Endothelial cell of umbilical vein (primary cell): ENCODE data around the gene THEMIS.

ENCODE experiments used
- EZH2 ChIP-seq: IDR thresholded peaks from 2 replicates; pipeline ENCODE4 v1.6.1; 2012; ENCODE audit warnings: borderline replicate concordance, low read depth, mild to moderate bottlenecking, moderate library complexity, low read length, inconsistent platforms; ENCODE audit not compliant: severe bottlenecking
- POLR2A ChIP-seq: IDR thresholded peaks from 2 replicates; pipeline ENCODE4 v1.6.1; 2012; ENCODE audit warnings: low read depth, mild to moderate bottlenecking, control low read depth, low read length
- POLR2AphosphoS5 ChIP-seq: IDR thresholded peaks from 2 replicates; pipeline ENCODE4 v1.6.1; 2012; ENCODE audit warnings: low read depth, mild to moderate bottlenecking, control low read depth, low read length, moderate library complexity; ENCODE audit not compliant: insufficient read depth
- TF ChIP-seq, protein P1 (sequence below), 2 donors: IDR thresholded peaks; 1 replicate in 1 of 2; 2 replicates in 1 of 2; pipeline ENCODE4 v1.5.1; 2011; ENCODE audit warnings: low read length in 2 of 2, mild to moderate bottlenecking in 2 of 2, moderate library complexity in 2 of 2, control low read depth in 1 of 2, inconsistent platforms in 1 of 2, low read depth in 1 of 2; ENCODE audit not compliant: insufficient read depth in 1 of 2; ENCODE audit errors: extremely low read depth in 1 of 2
- TF ChIP-seq, protein P2 (sequence below): IDR thresholded peaks from 2 replicates; pipeline ENCODE4 v1.6.1; 2011; ENCODE audit not compliant: insufficient read depth, insufficient read length

DNA sequence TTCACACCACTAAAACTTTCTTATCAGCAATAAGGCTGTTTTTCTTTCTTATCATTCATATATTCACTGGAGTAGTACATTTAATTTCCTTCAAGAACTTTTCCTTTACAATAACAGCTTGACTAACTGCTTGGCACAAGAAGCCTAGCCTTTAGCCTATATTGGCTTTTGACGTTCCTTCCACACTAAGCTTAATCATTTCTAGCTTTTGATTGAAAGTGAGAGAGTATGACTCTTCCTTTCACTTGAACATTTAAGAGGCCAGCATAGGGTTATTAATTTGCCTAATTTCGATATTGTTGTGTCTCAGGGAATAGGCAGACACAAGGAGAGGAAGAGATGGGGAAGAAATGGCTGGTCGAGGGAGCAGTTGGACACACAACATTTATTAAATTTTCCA lies 23.6 kb downstream of the THEMIS start:
- TF ChIP-seq, protein P1, sequence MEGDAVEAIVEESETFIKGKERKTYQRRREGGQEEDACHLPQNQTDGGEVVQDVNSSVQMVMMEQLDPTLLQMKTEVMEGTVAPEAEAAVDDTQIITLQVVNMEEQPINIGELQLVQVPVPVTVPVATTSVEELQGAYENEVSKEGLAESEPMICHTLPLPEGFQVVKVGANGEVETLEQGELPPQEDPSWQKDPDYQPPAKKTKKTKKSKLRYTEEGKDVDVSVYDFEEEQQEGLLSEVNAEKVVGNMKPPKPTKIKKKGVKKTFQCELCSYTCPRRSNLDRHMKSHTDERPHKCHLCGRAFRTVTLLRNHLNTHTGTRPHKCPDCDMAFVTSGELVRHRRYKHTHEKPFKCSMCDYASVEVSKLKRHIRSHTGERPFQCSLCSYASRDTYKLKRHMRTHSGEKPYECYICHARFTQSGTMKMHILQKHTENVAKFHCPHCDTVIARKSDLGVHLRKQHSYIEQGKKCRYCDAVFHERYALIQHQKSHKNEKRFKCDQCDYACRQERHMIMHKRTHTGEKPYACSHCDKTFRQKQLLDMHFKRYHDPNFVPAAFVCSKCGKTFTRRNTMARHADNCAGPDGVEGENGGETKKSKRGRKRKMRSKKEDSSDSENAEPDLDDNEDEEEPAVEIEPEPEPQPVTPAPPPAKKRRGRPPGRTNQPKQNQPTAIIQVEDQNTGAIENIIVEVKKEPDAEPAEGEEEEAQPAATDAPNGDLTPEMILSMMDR (IDR thresholded peaks at IDR 0.05; ENCODE audit: extremely low read depth in 1 of 2, insufficient read depth in 1 of 2, low read depth in 1 of 2, low read length in 2 of 2) = no peak
- TF ChIP-seq POLR2A (no peak), POLR2AphosphoS5 (no peak), EZH2 (no peak)
- TF ChIP-seq, protein P2, sequence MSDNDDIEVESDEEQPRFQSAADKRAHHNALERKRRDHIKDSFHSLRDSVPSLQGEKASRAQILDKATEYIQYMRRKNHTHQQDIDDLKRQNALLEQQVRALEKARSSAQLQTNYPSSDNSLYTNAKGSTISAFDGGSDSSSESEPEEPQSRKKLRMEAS = no peak
